ENCODE data around the gene CTAG1B.

DNA sequence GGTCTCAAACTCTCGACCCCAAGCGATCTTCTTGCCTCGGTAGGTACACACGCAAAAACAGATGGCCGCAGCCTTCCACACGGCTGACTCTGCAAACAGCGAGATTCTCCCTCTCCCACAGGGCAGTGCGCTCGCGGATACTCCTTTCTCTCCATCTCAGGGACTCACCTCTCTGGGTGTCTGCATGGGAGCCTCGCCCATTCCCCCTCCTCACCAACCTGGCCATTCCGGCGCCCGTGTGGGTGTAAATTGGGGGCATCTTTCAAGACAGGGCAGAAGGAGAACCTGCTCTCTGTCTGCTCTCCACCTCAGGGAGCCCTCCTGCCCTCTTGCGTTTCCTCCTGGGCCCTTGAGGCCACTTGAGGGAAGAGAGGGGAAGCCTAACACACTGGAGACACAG is 29.8 kb upstream of the CTAG1B start:
- TF ChIP-seq, protein P1, sequence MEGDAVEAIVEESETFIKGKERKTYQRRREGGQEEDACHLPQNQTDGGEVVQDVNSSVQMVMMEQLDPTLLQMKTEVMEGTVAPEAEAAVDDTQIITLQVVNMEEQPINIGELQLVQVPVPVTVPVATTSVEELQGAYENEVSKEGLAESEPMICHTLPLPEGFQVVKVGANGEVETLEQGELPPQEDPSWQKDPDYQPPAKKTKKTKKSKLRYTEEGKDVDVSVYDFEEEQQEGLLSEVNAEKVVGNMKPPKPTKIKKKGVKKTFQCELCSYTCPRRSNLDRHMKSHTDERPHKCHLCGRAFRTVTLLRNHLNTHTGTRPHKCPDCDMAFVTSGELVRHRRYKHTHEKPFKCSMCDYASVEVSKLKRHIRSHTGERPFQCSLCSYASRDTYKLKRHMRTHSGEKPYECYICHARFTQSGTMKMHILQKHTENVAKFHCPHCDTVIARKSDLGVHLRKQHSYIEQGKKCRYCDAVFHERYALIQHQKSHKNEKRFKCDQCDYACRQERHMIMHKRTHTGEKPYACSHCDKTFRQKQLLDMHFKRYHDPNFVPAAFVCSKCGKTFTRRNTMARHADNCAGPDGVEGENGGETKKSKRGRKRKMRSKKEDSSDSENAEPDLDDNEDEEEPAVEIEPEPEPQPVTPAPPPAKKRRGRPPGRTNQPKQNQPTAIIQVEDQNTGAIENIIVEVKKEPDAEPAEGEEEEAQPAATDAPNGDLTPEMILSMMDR (IDR thresholded peaks at IDR 0.05), result no peak
- TF ChIP-seq POLR2A (IDR thresholded peaks at IDR 0.05), result no peak
